Right lobe of liver (tissue), 4 donors: ENCODE results near the gene GCNT3.

Source experiments
- POLR2A ChIP-seq: fragments of 450-650 bp; IDR thresholded peaks from one replicate; pipeline ENCODE4 v1.6.1; 2017; ENCODE audit warnings: antibody characterized with exemption, mild to moderate bottlenecking
- TF ChIP-seq, protein P1 (sequence below), 4 donors: fragments of 200-600 bp in 3 of 4; fragments of 450-650 bp in 1 of 4; IDR thresholded peaks; one replicate each; pipeline versions ENCODE4 v1.5.1 to v1.8.0; 2016 to 2022; ENCODE audit warnings: antibody characterized with exemption in 4 of 4, mild to moderate bottlenecking in 2 of 4
- donor health status: DM: no; HTN: no; CAD: no.
- donor health status: DM: no; HTN: no; CAD: no.
- donor health status: DM: no; HTN: yes; CAD: no.

DNA sequence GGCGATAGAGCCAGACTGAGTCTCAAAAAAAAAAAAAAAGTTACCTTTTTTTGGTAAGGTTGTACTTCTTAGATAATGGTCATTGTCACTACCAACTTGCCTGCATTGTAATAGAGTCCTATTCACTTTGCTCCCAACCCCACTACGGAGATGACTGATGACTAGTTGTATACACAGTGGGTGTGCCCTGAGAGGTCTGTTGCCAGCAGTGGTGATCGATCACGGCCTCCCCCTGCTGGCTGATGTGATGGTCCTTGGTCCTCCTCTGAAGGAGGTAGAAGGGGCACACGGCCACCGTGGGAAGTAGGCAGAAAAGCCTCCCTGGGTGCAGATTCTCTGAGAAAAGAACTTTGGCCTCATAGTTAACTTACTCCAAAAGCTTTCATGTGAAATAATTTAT, 10.7 kb downstream of the GCNT3 start:
- TF ChIP-seq, protein P1, sequence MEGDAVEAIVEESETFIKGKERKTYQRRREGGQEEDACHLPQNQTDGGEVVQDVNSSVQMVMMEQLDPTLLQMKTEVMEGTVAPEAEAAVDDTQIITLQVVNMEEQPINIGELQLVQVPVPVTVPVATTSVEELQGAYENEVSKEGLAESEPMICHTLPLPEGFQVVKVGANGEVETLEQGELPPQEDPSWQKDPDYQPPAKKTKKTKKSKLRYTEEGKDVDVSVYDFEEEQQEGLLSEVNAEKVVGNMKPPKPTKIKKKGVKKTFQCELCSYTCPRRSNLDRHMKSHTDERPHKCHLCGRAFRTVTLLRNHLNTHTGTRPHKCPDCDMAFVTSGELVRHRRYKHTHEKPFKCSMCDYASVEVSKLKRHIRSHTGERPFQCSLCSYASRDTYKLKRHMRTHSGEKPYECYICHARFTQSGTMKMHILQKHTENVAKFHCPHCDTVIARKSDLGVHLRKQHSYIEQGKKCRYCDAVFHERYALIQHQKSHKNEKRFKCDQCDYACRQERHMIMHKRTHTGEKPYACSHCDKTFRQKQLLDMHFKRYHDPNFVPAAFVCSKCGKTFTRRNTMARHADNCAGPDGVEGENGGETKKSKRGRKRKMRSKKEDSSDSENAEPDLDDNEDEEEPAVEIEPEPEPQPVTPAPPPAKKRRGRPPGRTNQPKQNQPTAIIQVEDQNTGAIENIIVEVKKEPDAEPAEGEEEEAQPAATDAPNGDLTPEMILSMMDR (IDR thresholded peaks at IDR 0.05), result peak; percentile 10 to 48 (median 24)
- TF ChIP-seq POLR2A, result no peak
